Measurements from ENCODE around the gene ALKBH3.

GRCh38 chr11:43954241-43954640, 73.6 kb downstream of the ALKBH3 start:
- no peak for TF ChIP-seq POLR2A (IDR thresholded peaks at IDR 0.05)
- no peak for TF ChIP-seq CTCF (IDR thresholded peaks at IDR 0.05)

Data from testis (tissue), 2 donors.